Naive B cell (primary cell): Measurements from ENCODE around the gene PPP1R3G. TPM values are rescaled to one million over a fixed set of nuclear protein-coding genes. Genes with fewer than 3 reads are reported as not detected.

Experiments used
- ATAC-seq, 2 donors: fragments of 150-1000 bp; cut with Tn5 transposase; 2 replicates each; pipeline ENCODE4 v1.10.0; 2021; ENCODE audit warnings: low read depth in 2 of 2, mild to moderate bottlenecking in 2 of 2, moderate library complexity in 2 of 2
- DNase-seq: peaks from one replicate; pipeline ENCODE4 v3.0.0; 2022
- H3K27ac Mint-ChIP-seq, 6 donors: one replicate each; pipeline ENCODE4 v1.8.0; 2020 to 2022; ENCODE audit warnings: mild to moderate bottlenecking in 6 of 6, mixed read lengths in 6 of 6, moderate library complexity in 5 of 6, inconsistent platforms in 2 of 6
- H3K27me3 Mint-ChIP-seq, 3 donors: one replicate each; pipeline ENCODE4 v1.8.0; 2021 to 2022; ENCODE audit warnings: mixed read lengths in 3 of 3, mild to moderate bottlenecking in 1 of 3
- H3K36me3 Mint-ChIP-seq, 2 donors: one replicate each; pipeline ENCODE4 v1.8.0; 2020 to 2022; ENCODE audit warnings: mixed read lengths in 2 of 2, inconsistent platforms in 1 of 2, mild to moderate bottlenecking in 1 of 2
- H3K4me1 Mint-ChIP-seq, 3 donors: one replicate each; pipeline ENCODE4 v1.8.0; 2020 to 2022; ENCODE audit warnings: mixed read lengths in 3 of 3, inconsistent platforms in 1 of 3, mild to moderate bottlenecking in 1 of 3, moderate library complexity in 1 of 3
- H3K4me3 Mint-ChIP-seq, 8 donors: one replicate each; pipeline ENCODE4 v1.8.0; 2020 to 2022; ENCODE audit warnings: mild to moderate bottlenecking in 8 of 8, mixed read lengths in 8 of 8, moderate library complexity in 8 of 8, inconsistent platforms in 2 of 8
- H3K9me3 Mint-ChIP-seq, 7 donors: one replicate each; pipeline ENCODE4 v1.8.0; 2020 to 2022; ENCODE audit warnings: mixed read lengths in 7 of 7, mild to moderate bottlenecking in 5 of 7, inconsistent platforms in 2 of 7, moderate library complexity in 1 of 7
- polyA plus RNA-seq, 6 donors: library from polyadenylated mRNA; unstranded; fragments of 300-500 nt; fragmentation: Illumina TruSeq; gene quantifications; one replicate each; pipeline ENCODE4 v1.2.3, GENCODE V29; 2021; ENCODE audit warnings: low read depth in 6 of 6

The PPP1R3G gene
- under 1 TPM in 2 of 6 donors, not detected in 4; 0.11 TPM for polyA plus RNA-seq

- DNase-seq (peak; percentile 2), ATAC-seq (peak; percentile 64)
- Mint-ChIP-seq H3K27me3 (peaks cover 15 to 53% (median 28%) of the 10 kb centered on the region in 3 donors), H3K4me3 (peak within 1 kb of the TSS; percentile 76 to 92 (median 86)), H3K27ac (peak within 1 kb of the TSS in 1 of 6 donors; percentile 81), H3K36me3 (no peaks in the 10 kb centered on the region), H3K4me1 (peaks cover 0 to 23% (median 5%) of the 10 kb centered on the region in 3 donors), H3K9me3 (no peaks in the 10 kb centered on the region)
These were observed at the start of gene PPP1R3G for GRCh38 chr6:5084781-5085647. Gene PPP1R3G (plus strand): TSS chr6:5085341. CDS start chr6:5085486, 145 bp downstream.

DNA sequence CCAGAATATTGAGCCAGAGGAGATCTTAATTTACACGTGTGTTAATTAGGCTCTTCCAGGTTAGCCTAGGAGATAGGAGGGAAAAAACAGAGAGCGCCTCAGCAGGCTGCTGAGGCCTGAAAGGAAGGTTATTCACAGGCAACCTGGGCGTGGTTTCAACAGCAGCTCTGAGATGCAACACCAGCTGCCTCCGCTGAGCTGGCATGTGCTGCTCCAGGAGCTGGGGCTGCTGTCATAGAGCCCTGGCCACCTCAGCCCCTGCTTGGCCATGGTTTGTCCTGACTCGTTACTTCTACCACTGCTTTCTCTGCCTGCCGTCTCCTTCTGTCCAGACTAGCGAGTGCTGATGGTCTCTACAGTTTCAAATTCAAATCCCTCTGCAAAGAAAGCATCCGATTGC is 48.9 kb upstream of the PPP1R3G start:
- peak overlapping the region in 1 of 6 donors; percentile 47 for H3K27ac Mint-ChIP-seq
- H3K4me1 Mint-ChIP-seq: peaks cover 10 to 18% (median 14%) of the 10 kb centered on the region in 3 donors
- no peak for ATAC-seq
- H3K27me3 Mint-ChIP-seq: no peaks in the 10 kb centered on the region
- no peak for DNase-seq
- peaks cover 0 to 5% (median 0%) of the 10 kb centered on the region in 7 donors for H3K9me3 Mint-ChIP-seq
- H3K4me3 Mint-ChIP-seq: no peak overlapping the region
- H3K36me3 Mint-ChIP-seq: no peaks in the 10 kb centered on the region

- Mint-ChIP-seq H3K27me3 (no peaks in the 10 kb centered on the region), H3K4me1 (no peaks in the 10 kb centered on the region), H3K27ac (no peak overlapping the region), H3K4me3 (no peak overlapping the region), H3K9me3 (no peaks in the 10 kb centered on the region), H3K36me3 (peaks cover 19 to 26% of the 10 kb centered on the region in 2 donors)
- ATAC-seq (no peak), DNase-seq (no peak)
These were observed 43.2 kb upstream of the PPP1R3G start for GRCh38 chr6:5041955-5042354.

DNA sequence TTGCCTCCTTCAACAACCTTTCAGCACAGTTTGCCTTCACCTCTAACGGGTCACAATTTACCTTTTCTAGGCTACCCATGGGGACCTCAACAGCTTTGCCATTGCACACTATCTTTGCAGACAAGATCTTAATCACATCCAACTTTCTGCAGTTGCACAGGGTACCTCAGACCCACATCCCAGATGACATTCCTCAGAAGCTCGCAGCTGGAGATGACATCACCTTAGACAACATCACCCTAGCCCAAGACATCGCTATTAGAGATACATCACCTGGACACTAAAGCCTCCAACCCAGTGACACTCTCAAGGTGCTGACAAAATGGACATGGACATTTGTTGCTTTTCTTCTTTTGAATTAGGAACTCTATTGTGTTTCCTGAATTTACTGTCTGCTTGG is 42.7 kb upstream of the PPP1R3G start:
- H3K4me1 Mint-ChIP-seq: no peaks in the 10 kb centered on the region
- ATAC-seq (no peak), DNase-seq (no peak)
- H3K9me3 Mint-ChIP-seq: no peaks in the 10 kb centered on the region
- peaks cover 22 to 26% of the 10 kb centered on the region in 2 donors for H3K36me3 Mint-ChIP-seq
- no peaks in the 10 kb centered on the region for H3K27me3 Mint-ChIP-seq
- no peak overlapping the region for H3K27ac Mint-ChIP-seq
- no peak overlapping the region for H3K4me3 Mint-ChIP-seq

GRCh38 chr6:5044866-5045265 is 40.3 kb upstream of the PPP1R3G start:
- Mint-ChIP-seq H3K4me3 (no peak overlapping the region), H3K4me1 (no peaks in the 10 kb centered on the region)

GRCh38 chr6:5045416-5045815 is 39.7 kb upstream of the PPP1R3G start:
- no peak for DNase-seq
- Mint-ChIP-seq H3K4me1 (no peaks in the 10 kb centered on the region), H3K27ac (no peak overlapping the region), H3K27me3 (no peaks in the 10 kb centered on the region), H3K36me3 (peaks cover 33 to 42% of the 10 kb centered on the region in 2 donors), H3K4me3 (no peak overlapping the region), H3K9me3 (peaks cover 5 to 26% (median 9%) of the 10 kb centered on the region in 7 donors)
- no peak for ATAC-seq

More at GRCh38 chr6:5044866-5045265, 40.3 kb upstream of the PPP1R3G start:
- peaks cover 4 to 21% (median 7%) of the 10 kb centered on the region in 7 donors for H3K9me3 Mint-ChIP-seq
- H3K27ac Mint-ChIP-seq: no peak overlapping the region
- no peak for DNase-seq
- H3K27me3 Mint-ChIP-seq: no peaks in the 10 kb centered on the region
- H3K36me3 Mint-ChIP-seq: peaks cover 33 to 40% of the 10 kb centered on the region in 2 donors
- no peak for ATAC-seq

DNA sequence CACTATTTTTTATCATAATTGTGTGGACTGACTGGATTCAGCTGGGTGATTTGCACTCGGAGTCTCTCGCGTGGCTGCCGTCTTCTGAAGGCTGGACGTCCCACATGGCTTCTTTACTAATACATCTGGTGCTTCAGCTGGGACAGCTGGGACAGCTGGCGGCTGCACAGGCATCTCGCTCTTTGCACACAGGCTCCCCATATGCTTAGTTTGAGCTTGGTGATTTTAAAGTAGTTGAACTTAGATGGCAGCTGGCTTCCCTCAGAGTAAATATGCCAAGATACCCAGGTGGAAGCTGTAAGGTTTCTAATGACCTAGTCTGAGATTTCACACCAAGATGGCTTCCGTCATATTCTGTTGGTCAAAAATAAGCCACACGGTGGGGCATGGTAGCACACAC is 38.7 kb upstream of the PPP1R3G start:
- no peak for ATAC-seq
- peaks cover 42 to 52% of the 10 kb centered on the region in 2 donors for H3K36me3 Mint-ChIP-seq
- no peaks in the 10 kb centered on the region for H3K27me3 Mint-ChIP-seq
- no peak overlapping the region for H3K4me3 Mint-ChIP-seq
- no peak overlapping the region for H3K27ac Mint-ChIP-seq
- H3K4me1 Mint-ChIP-seq: no peaks in the 10 kb centered on the region
- H3K9me3 Mint-ChIP-seq: peaks cover 12 to 36% (median 19%) of the 10 kb centered on the region in 7 donors
- no peak for DNase-seq

DNA sequence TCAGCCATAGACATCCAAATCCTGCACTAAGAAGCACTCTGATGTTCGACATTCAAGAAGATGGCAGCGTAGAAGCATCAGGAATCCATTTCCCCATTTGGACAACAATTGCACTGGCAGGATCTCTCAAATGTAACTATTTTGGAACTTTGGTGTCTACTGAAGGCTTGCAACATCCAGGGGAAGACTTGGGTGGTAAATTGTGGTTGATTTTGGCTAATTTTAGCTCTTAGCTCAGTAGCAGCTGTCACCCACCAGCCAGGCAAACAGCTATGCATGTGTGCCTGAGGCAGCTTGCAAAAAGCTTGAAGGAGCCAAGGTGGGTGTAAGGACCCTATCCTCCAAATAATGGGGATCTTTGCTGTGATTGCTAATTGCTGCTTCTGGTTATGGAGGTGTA is 35.1 kb upstream of the PPP1R3G start:
- Mint-ChIP-seq H3K4me3 (no peak overlapping the region), H3K4me1 (peaks cover 0 to 5% (median 4%) of the 10 kb centered on the region in 3 donors), H3K27me3 (no peaks in the 10 kb centered on the region), H3K9me3 (peaks cover 12 to 49% (median 25%) of the 10 kb centered on the region in 7 donors), H3K36me3 (peaks cover 34 to 38% of the 10 kb centered on the region in 2 donors), H3K27ac (no peak overlapping the region)
- no peak for ATAC-seq
- DNase-seq: no peak

DNA sequence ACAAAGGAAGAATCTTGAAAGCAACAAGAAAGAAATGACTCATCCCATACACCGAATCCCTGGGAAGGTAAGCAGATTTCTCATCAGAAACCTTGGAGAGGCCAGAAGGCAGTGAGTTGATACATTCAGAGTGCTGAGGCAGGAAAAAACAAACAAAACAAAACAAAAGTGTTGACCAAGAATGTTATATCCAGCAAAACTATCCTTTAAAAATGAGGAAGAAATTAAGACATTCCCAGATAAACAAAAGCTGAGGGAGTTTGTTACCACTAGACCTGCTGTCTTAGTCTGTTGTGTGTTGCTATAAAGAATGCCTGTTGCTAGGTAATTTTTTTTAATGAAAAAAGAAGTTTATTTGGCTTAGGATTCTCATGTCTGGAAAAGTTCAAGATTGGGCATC is 33.7 kb upstream of the PPP1R3G start:
- no peaks in the 10 kb centered on the region for H3K27me3 Mint-ChIP-seq
- H3K4me3 Mint-ChIP-seq: no peak overlapping the region
- no peak for ATAC-seq
- H3K27ac Mint-ChIP-seq: peak overlapping the region in 1 of 6 donors; percentile 10
- peaks cover 12 to 49% (median 25%) of the 10 kb centered on the region in 7 donors for H3K9me3 Mint-ChIP-seq
- no peak for DNase-seq
- peaks cover 0 to 5% (median 4%) of the 10 kb centered on the region in 3 donors for H3K4me1 Mint-ChIP-seq
- peaks cover 28 to 30% of the 10 kb centered on the region in 2 donors for H3K36me3 Mint-ChIP-seq

- Mint-ChIP-seq H3K27ac (peak overlapping the region in 1 of 6 donors; percentile 41), H3K4me3 (no peak overlapping the region)
These were observed 32.1 kb upstream of the PPP1R3G start for GRCh38 chr6:5053038-5053437.

GRCh38 chr6:5053864-5054244 is 31.3 kb upstream of the PPP1R3G start:
- Mint-ChIP-seq H3K27me3 (no peaks in the 10 kb centered on the region), H3K36me3 (peaks cover 16 to 23% of the 10 kb centered on the region in 2 donors), H3K4me3 (no peak overlapping the region), H3K27ac (no peak overlapping the region), H3K9me3 (peaks cover 8 to 39% (median 23%) of the 10 kb centered on the region in 7 donors), H3K4me1 (peaks cover 0 to 6% (median 5%) of the 10 kb centered on the region in 3 donors)
- DNase-seq (no peak), ATAC-seq (no peak)

More at GRCh38 chr6:5053038-5053437, 32.1 kb upstream of the PPP1R3G start:
- no peaks in the 10 kb centered on the region for H3K27me3 Mint-ChIP-seq
- ATAC-seq (no peak), DNase-seq (no peak)
- H3K36me3 Mint-ChIP-seq: peaks cover 24 to 28% of the 10 kb centered on the region in 2 donors
- H3K9me3 Mint-ChIP-seq: peaks cover 12 to 47% (median 25%) of the 10 kb centered on the region in 7 donors
- H3K4me1 Mint-ChIP-seq: peaks cover 0 to 5% (median 4%) of the 10 kb centered on the region in 3 donors

DNA sequence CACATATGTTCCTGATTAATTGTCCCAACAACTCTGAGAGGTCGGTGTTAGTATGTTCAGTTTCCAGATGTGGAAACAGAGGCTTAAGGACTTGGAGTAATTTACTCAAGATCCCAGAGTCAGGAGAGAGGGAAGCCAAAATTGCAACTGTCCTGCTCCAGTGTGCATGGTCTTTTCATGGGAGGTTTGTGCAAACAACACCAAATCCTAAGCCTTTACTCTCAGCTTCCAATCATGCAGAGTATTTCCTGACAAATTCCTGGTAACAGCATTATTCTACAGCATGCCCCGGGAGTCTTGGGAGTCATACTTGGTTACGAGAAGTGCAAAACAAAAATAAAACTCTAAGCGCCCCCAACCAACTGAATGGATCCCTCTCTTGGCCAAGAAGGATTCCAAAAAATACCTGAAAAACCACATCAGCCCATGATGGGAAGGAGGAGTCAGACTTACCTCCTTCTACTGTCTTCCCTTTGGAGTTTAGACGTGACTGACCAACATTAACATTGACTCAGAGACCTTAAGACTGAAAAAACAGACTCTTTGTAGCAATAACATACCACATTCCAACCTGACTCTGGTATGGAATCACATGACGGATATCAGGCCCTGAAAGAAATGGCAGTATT is 30.8 kb upstream of the PPP1R3G start:
- Mint-ChIP-seq H3K9me3 (peaks cover 8 to 34% (median 22%) of the 10 kb centered on the region in 7 donors), H3K4me1 (peaks cover 0 to 6% (median 5%) of the 10 kb centered on the region in 3 donors), H3K36me3 (peaks cover 16 to 18% of the 10 kb centered on the region in 2 donors), H3K4me3 (no peak overlapping the region), H3K27ac (no peak overlapping the region), H3K27me3 (peaks cover 0 to 1% (median 0%) of the 10 kb centered on the region in 3 donors)
- ATAC-seq (no peak), DNase-seq (no peak)

- H3K4me1 Mint-ChIP-seq: peaks cover 0 to 6% (median 5%) of the 10 kb centered on the region in 3 donors
- H3K9me3 Mint-ChIP-seq: peaks cover 8 to 26% (median 19%) of the 10 kb centered on the region in 7 donors
- no peak overlapping the region for H3K4me3 Mint-ChIP-seq
- H3K27ac Mint-ChIP-seq: no peak overlapping the region
- peaks cover 0 to 4% (median 0%) of the 10 kb centered on the region in 3 donors for H3K27me3 Mint-ChIP-seq
- DNase-seq (no peak), ATAC-seq (no peak)
- peaks cover 15 to 16% of the 10 kb centered on the region in 2 donors for H3K36me3 Mint-ChIP-seq
These were observed 30.0 kb upstream of the PPP1R3G start for GRCh38 chr6:5055118-5055517.
